HG02623 (cell line): ENCODE results near the gene ARRB2.
"Not testable (repeated sequence)": the region's sequence is repeated elsewhere in the genome, so short reads cannot be mapped to it uniquely, and the experiment has no call there.

Experiments used
- ATAC-seq: cut with Tn5 transposase; IDR thresholded peaks from one replicate; pipeline ENCODE4 v1.9.1; 2021; ENCODE audit warnings: moderate library complexity; ENCODE audit not compliant: unreplicated experiment

ARRB2 gene

GRCh38 chr17:4709794-4710692 lies at the start of gene ARRB2:
Gene ARRB2 (plus strand): TSS chr17:4710632. CDS start chr17:4710722, 90 bp downstream.
- peak; percentile 80 for ATAC-seq

- no peak for ATAC-seq
Observed at GRCh38 chr17:4663711-4664110, 46.7 kb upstream of the ARRB2 start.

GRCh38 chr17:4664230-4664629 lies 46.2 kb upstream of the ARRB2 start:
- ATAC-seq = no peak

- ATAC-seq = no peak
Observed at GRCh38 chr17:4665027-4665426, 45.4 kb upstream of the ARRB2 start.

GRCh38 chr17:4666296-4666695 lies 44.1 kb upstream of the ARRB2 start:
- ATAC-seq = no peak

GRCh38 chr17:4667166-4667565 lies 43.3 kb upstream of the ARRB2 start:
- no peak for ATAC-seq

- no peak for ATAC-seq
Observed at GRCh38 chr17:4672055-4672630, 38.3 kb upstream of the ARRB2 start.

GRCh38 chr17:4672751-4673150 lies 37.7 kb upstream of the ARRB2 start:
- ATAC-seq = no peak

GRCh38 chr17:4673169-4673568 lies 37.3 kb upstream of the ARRB2 start:
- ATAC-seq = no peak

GRCh38 chr17:4673986-4674684 lies 36.3 kb upstream of the ARRB2 start:
- no peak for ATAC-seq

- no peak for ATAC-seq
Observed at GRCh38 chr17:4674685-4674998, 35.8 kb upstream of the ARRB2 start.

- no peak for ATAC-seq
Observed at GRCh38 chr17:4675791-4676190, 34.6 kb upstream of the ARRB2 start.

GRCh38 chr17:4676791-4677190 lies 33.6 kb upstream of the ARRB2 start:
- ATAC-seq = no peak

- no peak for ATAC-seq
Observed at GRCh38 chr17:4678448-4679026, 31.9 kb upstream of the ARRB2 start.

- ATAC-seq = no peak
Observed at GRCh38 chr17:4679658-4680057, 30.8 kb upstream of the ARRB2 start.

GRCh38 chr17:4683739-4684138 lies 26.7 kb upstream of the ARRB2 start:
- not testable (repeated sequence) for ATAC-seq

GRCh38 chr17:4689872-4690271 lies 20.6 kb upstream of the ARRB2 start:
- ATAC-seq = not testable (repeated sequence)

GRCh38 chr17:4690745-4691144 lies 19.7 kb upstream of the ARRB2 start:
- ATAC-seq = no peak

GRCh38 chr17:4691686-4692085 lies 18.7 kb upstream of the ARRB2 start:
- ATAC-seq = no peak

GRCh38 chr17:4693416-4693815 lies 17.0 kb upstream of the ARRB2 start:
- no peak for ATAC-seq

- ATAC-seq = no peak
Observed at GRCh38 chr17:4696437-4696805, 14.0 kb upstream of the ARRB2 start.
